Stimulated activated CD4-positive, alpha-beta T cell treated with anti-CD3 and anti-CD28 coated beads, Interleukin-2, amount 100 ng/mL, for 4 hours (primary cell): ENCODE data around the gene MFSD2B.
"Not testable (repeated sequence)": the region's sequence is repeated elsewhere in the genome, so short reads cannot be mapped to it uniquely, and the experiment has no call there.

Experiments used
- DNase-seq: peaks from one replicate; pipeline ENCODE4 v3.0.0-alpha.2; 2020; ENCODE audit warnings: low read depth

MFSD2B gene

GRCh38 chr2:24019729-24020128 is 9.8 kb downstream of the MFSD2B start:
- DNase-seq, result no peak

GRCh38 chr2:24020244-24020643 is 10.4 kb downstream of the MFSD2B start:
- no peak for DNase-seq

GRCh38 chr2:24021122-24021998 is 11.5 kb downstream of the MFSD2B start:
- no peak for DNase-seq

- DNase-seq, result no peak
Measured at GRCh38 chr2:24022324-24022974, 12.6 kb downstream of the MFSD2B start.

- no peak for DNase-seq
Measured at GRCh38 chr2:24022975-24023575, 13.2 kb downstream of the MFSD2B start.

GRCh38 chr2:24024018-24024417 is 14.1 kb downstream of the MFSD2B start:
- DNase-seq, result no peak

- DNase-seq, result no peak
Measured at GRCh38 chr2:24024996-24025663, 15.2 kb downstream of the MFSD2B start.

- DNase-seq, result no peak
Measured at GRCh38 chr2:24026233-24026632, 16.3 kb downstream of the MFSD2B start.

- no peak for DNase-seq
Measured at GRCh38 chr2:24038786-24039499, 29.1 kb downstream of the MFSD2B start.

- DNase-seq, result no peak
Measured at GRCh38 chr2:24040511-24040910, 30.6 kb downstream of the MFSD2B start.

GRCh38 chr2:24043133-24043532 is 33.2 kb downstream of the MFSD2B start:
- DNase-seq, result not testable (repeated sequence)

- no peak for DNase-seq
Measured at GRCh38 chr2:24045511-24046508, 35.9 kb downstream of the MFSD2B start.

GRCh38 chr2:24046599-24046929 is 36.7 kb downstream of the MFSD2B start:
- no peak for DNase-seq

- DNase-seq, result peak; percentile 89
Measured at GRCh38 chr2:24046930-24047702, 37.2 kb downstream of the MFSD2B start, which contains the start of gene WDCP. Gene WDCP (minus strand): TSS chr2:24047391. CDS start chr2:24039494, 7,897 bp downstream.

GRCh38 chr2:24047703-24048033 is 37.8 kb downstream of the MFSD2B start:
- no peak for DNase-seq

- no peak for DNase-seq
Measured at GRCh38 chr2:24048769-24049484, 39.0 kb downstream of the MFSD2B start.

- DNase-seq, result peak; percentile 21
Measured at GRCh38 chr2:24049485-24050021, 39.7 kb downstream of the MFSD2B start, which contains the start of gene FKBP1B. Gene FKBP1B (plus strand): TSS chr2:24049741. CDS start chr2:24049850, 109 bp downstream.

- DNase-seq, result no peak
Measured at GRCh38 chr2:24050041-24050979, 40.4 kb downstream of the MFSD2B start.
